ENCODE measurements around the gene GPR161. TPM values are rescaled to one million over a fixed set of nuclear protein-coding genes. Genes with fewer than 3 reads are reported as not detected.

Gene GPR161
- total RNA-seq, 1 experiment from 2014 or later = 11.8 TPM

GRCh38 chr1:168163670-168164069, 26.9 kb upstream of the GPR161 start:
- H3K4me1 ChIP-seq (ENCODE audit: insufficient read depth, low read length) = no peaks in the 10 kb centered on the region
- no peak overlapping the region for H3K27ac ChIP-seq (ENCODE audit: low read length)
- no peaks in the 10 kb centered on the region for H3F3A ChIP-seq (ENCODE audit: low read length, unreplicated experiment)
- intact Hi-C loops (cut with micrococcal nuclease) = no loop called here
- CTCF ChIA-PET = interaction anchor here (0.7 kb wide), 1 partner anchor 72 kb away, joined by 3 read pairs; no protein-coding TSS in a partner anchor
- H3K4me2 ChIP-seq (ENCODE audit: low read length) = no peak overlapping the region
- H3K9ac ChIP-seq (ENCODE audit: low read length) = no peak overlapping the region
- DNase-seq (no peak), ATAC-seq (no peak)
- no TSS peak for BruUV-seq (replicated peaks)
- H4K20me1 ChIP-seq (ENCODE audit: low read length) = no peaks in the 10 kb centered on the region
- TF ChIP-seq CTCF (conservative IDR thresholded peaks at IDR 0.05; ENCODE audit: low read depth, low read length) (no peak), EZH2phosphoT487 (IDR thresholded peaks at IDR 0.05; ENCODE audit: borderline replicate concordance, low read length) (no peak), EZH2 (IDR thresholded peaks at IDR 0.05; ENCODE audit: low read length, unreplicated experiment) (no peak)
- no peaks in the 10 kb centered on the region for H3K27me3 ChIP-seq (ENCODE audit: low read length)
- H3K9me3 ChIP-seq (ENCODE audit: low read length) = no peaks in the 10 kb centered on the region
- no peaks in the 10 kb centered on the region for H3K79me2 ChIP-seq (ENCODE audit: low read length)
- no peaks in the 10 kb centered on the region for H3K36me3 ChIP-seq (ENCODE audit: low read depth, low read length)
- H3K9me2 ChIP-seq (replicated peaks; ENCODE audit: low read length) = no peaks in the 10 kb centered on the region
- H3K4me3 ChIP-seq (ENCODE audit: low read length) = no peak overlapping the region
- POLR2A ChIA-PET (ENCODE audit: unreplicated experiment) = no interaction called here
- H2AFZ ChIP-seq (ENCODE audit: low read length) = no peak overlapping the region

- H3K4me3 ChIP-seq (ENCODE audit: low read length) = no peak overlapping the region
- ATAC-seq = no peak
- H3F3A ChIP-seq (ENCODE audit: low read length, unreplicated experiment) = no peaks in the 10 kb centered on the region
- H3K9ac ChIP-seq (ENCODE audit: low read length) = no peak overlapping the region
- H3K4me2 ChIP-seq (ENCODE audit: low read length) = no peak overlapping the region
- CTCF ChIA-PET = no interaction called here
- no peaks in the 10 kb centered on the region for H3K27me3 ChIP-seq (ENCODE audit: low read length)
- no peaks in the 10 kb centered on the region for H3K4me1 ChIP-seq (ENCODE audit: insufficient read depth, low read length)
- H3K9me3 ChIP-seq (ENCODE audit: low read length) = peaks cover 5% of the 10 kb centered on the region
- no TSS peak for BruUV-seq (replicated peaks)
- no peaks in the 10 kb centered on the region for H3K79me2 ChIP-seq (ENCODE audit: low read length)
- H2AFZ ChIP-seq (ENCODE audit: low read length) = no peak overlapping the region
- H3K36me3 ChIP-seq (ENCODE audit: low read depth, low read length) = no peaks in the 10 kb centered on the region
- TF ChIP-seq EZH2 (IDR thresholded peaks at IDR 0.05; ENCODE audit: low read length, unreplicated experiment) (no peak), EZH2phosphoT487 (IDR thresholded peaks at IDR 0.05; ENCODE audit: borderline replicate concordance, low read length) (no peak), CTCF (conservative IDR thresholded peaks at IDR 0.05; ENCODE audit: low read depth, low read length) (no peak)
- intact Hi-C loops (cut with micrococcal nuclease) = no loop called here
- no peaks in the 10 kb centered on the region for H3K9me2 ChIP-seq (replicated peaks; ENCODE audit: low read length)
- POLR2A ChIA-PET (ENCODE audit: unreplicated experiment) = no interaction called here
- no peaks in the 10 kb centered on the region for H4K20me1 ChIP-seq (ENCODE audit: low read length)
- no peak overlapping the region for H3K27ac ChIP-seq (ENCODE audit: low read length)
- DNase-seq = no peak
Observed at GRCh38 chr1:168161459-168161858, 24.7 kb upstream of the GPR161 start.

- no peak for ATAC-seq
- TF ChIP-seq CTCF (conservative IDR thresholded peaks at IDR 0.05; ENCODE audit: low read depth, low read length) (no peak), EZH2phosphoT487 (IDR thresholded peaks at IDR 0.05; ENCODE audit: borderline replicate concordance, low read length) (no peak), EZH2 (IDR thresholded peaks at IDR 0.05; ENCODE audit: low read length, unreplicated experiment) (no peak)
- no peaks in the 10 kb centered on the region for H3K36me3 ChIP-seq (ENCODE audit: low read depth, low read length)
- ChIA-PET POLR2A (ENCODE audit: unreplicated experiment) (no interaction called here), CTCF (no interaction called here)
- no peak overlapping the region for H2AFZ ChIP-seq (ENCODE audit: low read length)
- H3K9ac ChIP-seq (ENCODE audit: low read length) = no peak overlapping the region
- peaks cover 5% of the 10 kb centered on the region for H3K9me3 ChIP-seq (ENCODE audit: low read length)
- no peak overlapping the region for H3K4me2 ChIP-seq (ENCODE audit: low read length)
- no peak overlapping the region for H3K4me3 ChIP-seq (ENCODE audit: low read length)
- no peaks in the 10 kb centered on the region for H3K4me1 ChIP-seq (ENCODE audit: insufficient read depth, low read length)
- no peak for DNase-seq
- no peaks in the 10 kb centered on the region for H3K27me3 ChIP-seq (ENCODE audit: low read length)
- H3F3A ChIP-seq (ENCODE audit: low read length, unreplicated experiment) = no peaks in the 10 kb centered on the region
- no peaks in the 10 kb centered on the region for H4K20me1 ChIP-seq (ENCODE audit: low read length)
- no peaks in the 10 kb centered on the region for H3K79me2 ChIP-seq (ENCODE audit: low read length)
- H3K27ac ChIP-seq (ENCODE audit: low read length) = no peak overlapping the region
- H3K9me2 ChIP-seq (replicated peaks; ENCODE audit: low read length) = no peaks in the 10 kb centered on the region
- intact Hi-C loops (cut with micrococcal nuclease) = no loop called here
- no TSS peak for BruUV-seq (replicated peaks)
Observed at GRCh38 chr1:168159979-168160378, 23.2 kb upstream of the GPR161 start.

Data from PC-3 (cell line).